Measurements from ENCODE around the gene ARHGAP4.
A peak's percentile ranks its signal among the peaks of the same experiment; 100 is the strongest.

GRCh38 chrX:153927922-153928760 lies 2.1 kb upstream of the ARHGAP4 start:
- no peak for TF ChIP-seq EZH2 (IDR thresholded peaks at IDR 0.05)
- TF ChIP-seq POLR2AphosphoS5 (IDR thresholded peaks at IDR 0.05; ENCODE audit: borderline replicate concordance, low read depth, low read length): peak; percentile 80
- TF ChIP-seq FOXP2 (optimal IDR thresholded peaks at IDR 0.05; ENCODE audit: control extremely low read depth, extremely low read length, insufficient read depth): peak; percentile 78
